SK-N-SH (cell line): Measurements from ENCODE around the gene PHKB. TPM values are rescaled to one million over a fixed set of nuclear protein-coding genes. Genes with fewer than 3 reads are reported as not detected.

Source experiments
- CTCF ChIA-PET: fragments of 300-600, 350-600 bp; formaldehyde crosslinking; extraction: SDS; loops from one replicate; lab custom pipeline; 2021; lab: Yijun Ruan, JAX
- POLR2A ChIA-PET: fragments of 350-600 bp; sonication (Branson Sonifier 250); formaldehyde crosslinking; extraction: SDS; loops from one replicate; lab custom pipeline; 2020; ENCODE audit warnings: antibody characterized with exemption, inconsistent platforms; lab: Yijun Ruan, JAX
- DNase-seq: peaks from one replicate; pipeline ENCODE4 v3.0.0; 2012
- H2AFZ ChIP-seq: fragments of 200-600 bp; sonication (generic); 2 replicates; pipeline ENCODE4 v1.8.1; 2016; ENCODE audit warnings: antibody characterized with exemption, mild to moderate bottlenecking, low read depth
- H3F3A ChIP-seq: fragments of 200-600 bp; sonication (generic); replicated peaks from 2 replicates; pipeline ENCODE3; 2016; ENCODE audit warnings: antibody characterized with exemption, mild to moderate bottlenecking; ENCODE audit not compliant: insufficient read depth
- H3K27ac ChIP-seq, 2 experiments: fragments of 200-500 bp in 1 of 2; fragments of 200-600 bp in 1 of 2; sonication (Bioruptor generic) in 1 of 2; sonication (generic), shearing (Covaris generic) in 1 of 2; 2 replicates each; pipeline versions ENCODE4 v1.5.1 to v1.6.1; 2014 to 2016; ENCODE audit warnings: low read depth in 2 of 2, inconsistent platforms in 1 of 2, low read length in 1 of 2, mild to moderate bottlenecking in 1 of 2, mixed read lengths in 1 of 2
- H3K27me3 ChIP-seq: fragments of 200-600 bp; sonication (generic), shearing (Covaris generic); 2 replicates; pipeline ENCODE4 v1.6.1; 2016; ENCODE audit warnings: mixed run types; ENCODE audit not compliant: insufficient read depth
- H3K36me3 ChIP-seq, 2 experiments: fragments of 200-500 bp in 1 of 2; fragments of 200-600 bp in 1 of 2; sonication (Bioruptor generic) in 1 of 2; sonication (generic) in 1 of 2; replicated peaks in 1 of 2; 2 replicates each; pipeline versions ENCODE3 to v1.5.1; 2014 to 2016; ENCODE audit warnings: low read length in 1 of 2, mild to moderate bottlenecking in 1 of 2; ENCODE audit not compliant: insufficient read depth in 2 of 2, control insufficient read depth in 1 of 2
- H3K4me1 ChIP-seq, 2 experiments: fragments of 200-500 bp in 1 of 2; fragments of 200-600 bp in 1 of 2; sonication (Bioruptor generic) in 1 of 2; sonication (generic), shearing (Covaris generic) in 1 of 2; 2 replicates each; pipeline versions ENCODE4 v1.5.1 to v1.6.1; 2014 to 2016; ENCODE audit warnings: low read depth in 1 of 2, low read length in 1 of 2, mixed run types in 1 of 2; ENCODE audit not compliant: insufficient read depth in 2 of 2, control insufficient read depth in 1 of 2
- H3K4me2 ChIP-seq: fragments of 200-600 bp; sonication (generic), shearing (Covaris generic); 2 replicates; pipeline ENCODE4 v1.6.1; 2017; ENCODE audit warnings: mixed run types
- H3K4me3 ChIP-seq, 2 experiments: fragments of 200-500 bp in 1 of 2; fragments of 200-600 bp in 1 of 2; sonication (Bioruptor generic) in 1 of 2; sonication (generic), shearing (Covaris generic) in 1 of 2; 2 replicates each; pipeline versions ENCODE4 v1.5.1 to v1.8.1; 2014 to 2016; ENCODE audit warnings: low read depth in 2 of 2, inconsistent platforms in 1 of 2, low read length in 1 of 2, mild to moderate bottlenecking in 1 of 2, mixed read lengths in 1 of 2, moderate library complexity in 1 of 2
- H3K79me2 ChIP-seq: fragments of 200-600 bp; sonication (generic); 2 replicates; pipeline ENCODE4 v1.8.1; 2017; ENCODE audit warnings: mild to moderate bottlenecking; ENCODE audit not compliant: insufficient read depth
- H3K9ac ChIP-seq: fragments of 200-600 bp; sonication (generic); 2 replicates; pipeline ENCODE4 v1.6.1; 2017; ENCODE audit warnings: mixed run types
- H3K9me2 ChIP-seq: fragments of 200-600 bp; sonication (generic); 2 replicates; pipeline ENCODE4 v1.6.1; 2017; ENCODE audit warnings: mixed run types
- H3K9me3 ChIP-seq: fragments of 200-600 bp; sonication (generic); 2 replicates; pipeline ENCODE4 v1.6.1; 2017; ENCODE audit warnings: mixed run types, mild to moderate bottlenecking, moderate library complexity
- H4K20me1 ChIP-seq: fragments of 200-600 bp; sonication (generic); 2 replicates; pipeline ENCODE4 v1.6.1; 2017; ENCODE audit warnings: mild to moderate bottlenecking, mixed run types; ENCODE audit not compliant: insufficient read depth
- ELF1 ChIP-seq: IDR thresholded peaks from 2 replicates; pipeline ENCODE4 v1.4.0; 2012
- EP300 ChIP-seq, 2 experiments: IDR thresholded peaks; 2 replicates each; pipeline versions ENCODE4 v1.4.0 to v1.6.1; 2012; ENCODE audit warnings: borderline replicate concordance in 1 of 2, low read depth in 1 of 2, low read length in 1 of 2
- EZH2phosphoT487 ChIP-seq: fragments of 200-600 bp; sonication (generic); IDR thresholded peaks from 2 replicates; pipeline ENCODE4 v1.6.1; 2017; ENCODE audit warnings: low read depth, mixed run types, mild to moderate bottlenecking, antibody characterized with exemption, moderate library complexity, borderline replicate concordance
- FOXJ3 ChIP-seq: sonication (generic); formaldehyde crosslinking; IDR thresholded peaks from 2 replicates; pipeline ENCODE4 v1.5.1; 2020; ENCODE audit warnings: mild to moderate bottlenecking, missing genetic modification reagents
- FOXM1 ChIP-seq: IDR thresholded peaks from 2 replicates; pipeline ENCODE4 v1.4.0; 2012; ENCODE audit warnings: low read depth, mild to moderate bottlenecking
- GABPA ChIP-seq: IDR thresholded peaks from 2 replicates; pipeline ENCODE4 v1.4.0; 2012; ENCODE audit warnings: low read depth, mild to moderate bottlenecking
- GATA2 ChIP-seq: sonication (generic); formaldehyde crosslinking; IDR thresholded peaks from 2 replicates; pipeline ENCODE4 v1.5.0; 2020; ENCODE audit warnings: mild to moderate bottlenecking, missing genetic modification reagents
- MEF2A ChIP-seq: IDR thresholded peaks from 2 replicates; pipeline ENCODE4 v1.4.0; 2012; ENCODE audit warnings: low read depth, borderline replicate concordance
- NRF1 ChIP-seq: IDR thresholded peaks from 2 replicates; pipeline ENCODE4 v1.6.1; 2012; ENCODE audit warnings: low read depth, mild to moderate bottlenecking, low read length
- PBX3 ChIP-seq: IDR thresholded peaks from 2 replicates; pipeline ENCODE4; 2012
- RAD21 ChIP-seq: IDR thresholded peaks from 2 replicates; pipeline ENCODE4 v1.6.1; 2012; ENCODE audit warnings: mild to moderate bottlenecking, low read length
- RCOR1 ChIP-seq: fragments of 150-350 bp; IDR thresholded peaks from 2 replicates; pipeline ENCODE4 v1.6.1; 2017; ENCODE audit warnings: antibody characterized with exemption, low read length
- RXRA ChIP-seq: IDR thresholded peaks from 2 replicates; pipeline ENCODE4 v1.4.0; 2012; ENCODE audit warnings: low read depth, mild to moderate bottlenecking, borderline replicate concordance
- SIN3A ChIP-seq: IDR thresholded peaks from 2 replicates; pipeline ENCODE4 v1.6.1; 2012; ENCODE audit warnings: low read depth, mild to moderate bottlenecking, low read length, moderate library complexity, borderline replicate concordance
- SMC3 ChIP-seq: IDR thresholded peaks from 2 replicates; pipeline ENCODE4 v1.6.1; 2012; ENCODE audit warnings: low read depth, low read length, improper control_type of control experiment
- TEAD4 ChIP-seq: IDR thresholded peaks from 2 replicates; pipeline ENCODE4 v1.4.0; 2012; ENCODE audit warnings: mild to moderate bottlenecking, borderline replicate concordance; ENCODE audit not compliant: insufficient read depth
- USF2 ChIP-seq: fragments of 150-350 bp; IDR thresholded peaks from 2 replicates; pipeline ENCODE4 v1.6.1; 2017; ENCODE audit warnings: antibody characterized with exemption, low read length, low read depth, borderline replicate concordance
- WGBS: methylation state at CpG from one replicate; pipeline ENCODE4 v1.1.6; 2017; ENCODE audit warnings: low lambda C conversion rate; 5-methylcytosine and 5-hydroxymethylcytosine counted together
- polyA plus RNA-seq, 3 experiments: library from polyadenylated mRNA; depleted of rRNA; stranded (reverse); fragments of >200 nt; gene quantifications; 2 replicates each; pipeline ENCODE4 v1.2.3, GENCODE V29; 2012

PHKB gene
- polyA plus RNA-seq, 1 of the 3 experiments (the other 2 are of a cell fraction): 20.8 TPM

- Histone ChIP-seq H3K27me3 (no peaks in the 10 kb centered on the region), H4K20me1 (no peaks in the 10 kb centered on the region), H3K4me2 (no peak overlapping the region), H3K9ac (no peak overlapping the region), H3K27ac (no peak overlapping the region), H3K9me2 (no peaks in the 10 kb centered on the region), H3F3A (peaks cover 10% of the 10 kb centered on the region), H3K9me3 (no peaks in the 10 kb centered on the region), H3K4me1 (peaks cover 0 to 12% of the 10 kb centered on the region in 2 experiments; a peak in 1 of 4 replicates), H3K79me2 (no peaks in the 10 kb centered on the region), H3K36me3 (peaks cover 16% of the 10 kb centered on the region in 2 experiments), H3K4me3 (no peak overlapping the region), H2AFZ (no peak overlapping the region)
- 97% methylated on average over 4 of the region's 4 CpGs for WGBS
- ChIA-PET CTCF (no interaction called here), POLR2A (no interaction called here)
- TF ChIP-seq SMC3 (no peak), EZH2phosphoT487 (no peak), GABPA (no peak), PBX3 (no peak), RAD21 (no peak), EP300 (IDR thresholded peaks at IDR 0.05; ENCODE audit: borderline replicate concordance in 1 of 2, low read depth in 1 of 2, low read length in 1 of 2) (no peak), TEAD4 (no peak)
- DNase-seq: no peak
Measured at GRCh38 chr16:47646914-47647313, 185.8 kb downstream of the PHKB start.

GRCh38 chr16:47657032-47657431, 195.9 kb downstream of the PHKB start:
- TF ChIP-seq GATA2 (CRISPR knock-in tag): no peak
- TF ChIP-seq USF2: no peak
- CTCF ChIA-PET: interaction anchor here (0.6 kb wide), 1 partner anchor 429 kb away, joined by 3 read pairs; no protein-coding TSS in a partner anchor

GRCh38 chr16:47657977-47658376, 196.8 kb downstream of the PHKB start:
- Histone ChIP-seq H3K9me2 (no peaks in the 10 kb centered on the region), H3K9ac (no peak overlapping the region), H3K4me2 (no peak overlapping the region)
- TF ChIP-seq MEF2A (no peak), GATA2 (CRISPR knock-in tag) (no peak), EP300 (IDR thresholded peaks at IDR 0.05; ENCODE audit: borderline replicate concordance in 1 of 2, low read depth in 1 of 2, low read length in 1 of 2) (no peak), NRF1 (no peak), RXRA (no peak), RCOR1 (no peak), FOXJ3 (no peak), FOXM1 (no peak), ELF1 (no peak), PBX3 (no peak), SIN3A (no peak)
- TF ChIP-seq, all 33 proteins: peak for 0
- Histone ChIP-seq H3K36me3 (peaks cover 21 to 30% of the 10 kb centered on the region in 2 experiments), H3K9me3 (no peaks in the 10 kb centered on the region), H4K20me1 (no peaks in the 10 kb centered on the region), H3K27ac (no peak overlapping the region), H3F3A (peaks cover 6% of the 10 kb centered on the region), H2AFZ (no peak overlapping the region), H3K4me1 (no peaks in the 10 kb centered on the region), H3K27me3 (no peaks in the 10 kb centered on the region), H3K79me2 (no peaks in the 10 kb centered on the region), H3K4me3 (no peak overlapping the region)
- no peak for DNase-seq
- ChIA-PET CTCF (interaction anchor here (0.7 kb wide), 1 partner anchor 283 kb away, joined by 3 read pairs; no protein-coding TSS in a partner anchor), POLR2A (no interaction called here)
- 92% methylated on average over 1 of the region's 1 CpG for WGBS

More at GRCh38 chr16:47657032-47657431, 195.9 kb downstream of the PHKB start:
- Histone ChIP-seq H3K4me2 (no peak overlapping the region), H3K79me2 (no peaks in the 10 kb centered on the region), H3K9me3 (no peaks in the 10 kb centered on the region), H3K36me3 (peaks cover 16 to 25% of the 10 kb centered on the region in 2 experiments), H3K4me1 (no peaks in the 10 kb centered on the region), H3K9me2 (no peaks in the 10 kb centered on the region), H3K4me3 (no peak overlapping the region), H3K9ac (no peak overlapping the region), H4K20me1 (no peaks in the 10 kb centered on the region), H3F3A (peaks cover 6% of the 10 kb centered on the region), H2AFZ (no peak overlapping the region), H3K27ac (no peak overlapping the region), H3K27me3 (no peaks in the 10 kb centered on the region)
- POLR2A ChIA-PET: no interaction called here
- DNase-seq: no peak
- WGBS: 92% methylated on average over 3 of the region's 3 CpGs
